Measurements from ENCODE around the gene INPP5B.
A peak's percentile ranks its signal among the peaks of the same experiment; 100 is the strongest.
"Not testable (repeated sequence)": the region's sequence is repeated elsewhere in the genome, so short reads cannot be mapped to it uniquely, and the experiment has no call there.

The INPP5B gene

GRCh38 chr1:37946703-37947360 is at the start of gene INPP5B:
INPP5B (minus strand) TSS chr1:37947053; CDS start chr1:37946308, 745 bp downstream.
- peak; percentile 37 to 55 for DNase-seq (ENCODE audit: low read depth in 2 of 2)

- no peak for DNase-seq (ENCODE audit: low read depth in 2 of 2)
Observed at GRCh38 chr1:37995751-37996345, 49.0 kb upstream of the INPP5B start.

GRCh38 chr1:37994886-37995566 is 48.2 kb upstream of the INPP5B start:
- no peak for DNase-seq (ENCODE audit: low read depth in 2 of 2)

- no peak for DNase-seq (ENCODE audit: low read depth in 2 of 2)
Observed at GRCh38 chr1:37989361-37989930, 42.6 kb upstream of the INPP5B start.

- DNase-seq (ENCODE audit: low read depth in 2 of 2), result no peak
Observed at GRCh38 chr1:37987679-37988078, 40.8 kb upstream of the INPP5B start.

- DNase-seq (ENCODE audit: low read depth in 2 of 2), result no peak
Observed at GRCh38 chr1:37983546-37983945, 36.7 kb upstream of the INPP5B start.

GRCh38 chr1:37978541-37978940 is 31.7 kb upstream of the INPP5B start:
- no peak for DNase-seq (ENCODE audit: low read depth in 2 of 2)

- DNase-seq (ENCODE audit: low read depth in 2 of 2), result not testable (repeated sequence)
Observed at GRCh38 chr1:37975083-37975482, 28.2 kb upstream of the INPP5B start.

GRCh38 chr1:37974567-37974966 is 27.7 kb upstream of the INPP5B start:
- no peak for DNase-seq (ENCODE audit: low read depth in 2 of 2)

GRCh38 chr1:37973684-37974083 is 26.8 kb upstream of the INPP5B start:
- DNase-seq (ENCODE audit: low read depth in 2 of 2), result not testable (repeated sequence)

GRCh38 chr1:37965301-37965700 is 18.4 kb upstream of the INPP5B start:
- no peak for DNase-seq (ENCODE audit: low read depth in 2 of 2)

- not testable (repeated sequence) for DNase-seq (ENCODE audit: low read depth in 2 of 2)
Observed at GRCh38 chr1:37964106-37964505, 17.3 kb upstream of the INPP5B start.

GRCh38 chr1:37958690-37959089 is 11.8 kb upstream of the INPP5B start:
- DNase-seq (ENCODE audit: low read depth in 2 of 2), result no peak

GRCh38 chr1:37955685-37956084 is 8.8 kb upstream of the INPP5B start:
- DNase-seq (ENCODE audit: low read depth in 2 of 2), result no peak

GRCh38 chr1:37954316-37954971 is 7.6 kb upstream of the INPP5B start:
- no peak for DNase-seq (ENCODE audit: low read depth in 2 of 2)

GRCh38 chr1:37952738-37953137 is 5.9 kb upstream of the INPP5B start:
- DNase-seq (ENCODE audit: low read depth in 2 of 2), result no peak

- DNase-seq (ENCODE audit: low read depth in 2 of 2), result no peak
Observed at GRCh38 chr1:37951783-37952624, 5.2 kb upstream of the INPP5B start.

GRCh38 chr1:37951041-37951782 is 4.4 kb upstream of the INPP5B start:
- no peak for DNase-seq (ENCODE audit: low read depth in 2 of 2)

GRCh38 chr1:37949524-37950152 is 2.8 kb upstream of the INPP5B start:
- DNase-seq (ENCODE audit: low read depth in 2 of 2), result no peak

GRCh38 chr1:37948841-37949240 is 2.0 kb upstream of the INPP5B start:
- DNase-seq (ENCODE audit: low read depth in 2 of 2), result no peak

Measured in activated CD8-positive, alpha-beta memory T cell treated with anti-CD3 and anti-CD28 coated beads for 4 hours (primary cell).